Transverse colon (tissue), 3 donors: Measurements from ENCODE around the gene ARID3C.

Source experiments
- POLR2A ChIP-seq: fragments of 450-650 bp; IDR thresholded peaks from one replicate; pipeline ENCODE4 v1.6.1; 2016; ENCODE audit warnings: antibody characterized with exemption, mild to moderate bottlenecking, moderate library complexity
- TF ChIP-seq, protein P1 (sequence below), 5 experiments: fragments of 200-600 bp in 3 of 5; fragments of 450-650 bp in 2 of 5; sonication (generic) in 3 of 5; IDR thresholded peaks; 1 replicate in 2 of 5; 2 replicates in 3 of 5; pipeline ENCODE4 v1.5.1; 2016 to 2017; ENCODE audit warnings: antibody characterized with exemption in 5 of 5, inconsistent platforms in 3 of 5, mild to moderate bottlenecking in 2 of 5, moderate library complexity in 1 of 5

DNA sequence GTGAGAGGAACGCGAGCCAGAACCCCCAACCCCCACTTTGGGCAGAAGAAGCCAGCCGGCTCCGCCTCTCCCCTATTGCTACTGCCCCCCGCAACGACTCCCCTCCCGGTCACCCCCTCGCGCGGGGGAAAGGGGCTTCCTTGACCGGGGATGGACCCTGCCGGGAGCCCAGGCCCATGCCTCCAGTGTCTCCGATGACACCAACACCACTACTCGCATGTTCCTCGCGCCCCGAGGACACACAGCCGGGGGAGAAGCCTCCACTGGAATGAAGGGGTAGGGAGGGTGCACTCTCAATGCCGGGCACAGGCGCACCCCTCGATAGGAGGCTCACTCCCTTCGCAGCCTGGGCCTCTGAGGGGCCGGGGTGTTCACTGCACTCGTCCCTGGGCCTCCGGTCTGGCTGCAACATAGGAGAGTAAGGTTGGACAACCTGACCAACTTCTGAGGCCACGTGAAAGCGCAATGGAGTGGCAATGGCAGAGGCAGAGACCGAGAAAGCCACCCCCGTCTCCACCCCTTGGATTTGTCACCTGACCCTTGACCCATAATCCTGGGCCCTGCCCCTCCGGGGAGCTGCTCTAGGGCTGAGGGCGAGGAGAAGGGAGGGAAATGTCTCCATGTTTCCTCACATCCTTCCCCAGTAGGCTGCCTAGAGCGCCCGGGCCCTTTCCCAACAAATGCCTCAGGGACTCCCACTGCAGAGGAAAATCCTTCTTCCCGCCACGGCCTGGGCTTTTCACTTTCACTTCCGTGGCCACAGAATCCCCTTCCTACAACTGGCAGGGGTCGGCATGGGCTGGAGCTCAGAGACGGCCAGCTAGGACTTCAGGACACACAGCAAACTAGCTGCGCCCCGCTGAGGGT is 38.3 kb downstream of the ARID3C start:
- TF ChIP-seq, protein P1, sequence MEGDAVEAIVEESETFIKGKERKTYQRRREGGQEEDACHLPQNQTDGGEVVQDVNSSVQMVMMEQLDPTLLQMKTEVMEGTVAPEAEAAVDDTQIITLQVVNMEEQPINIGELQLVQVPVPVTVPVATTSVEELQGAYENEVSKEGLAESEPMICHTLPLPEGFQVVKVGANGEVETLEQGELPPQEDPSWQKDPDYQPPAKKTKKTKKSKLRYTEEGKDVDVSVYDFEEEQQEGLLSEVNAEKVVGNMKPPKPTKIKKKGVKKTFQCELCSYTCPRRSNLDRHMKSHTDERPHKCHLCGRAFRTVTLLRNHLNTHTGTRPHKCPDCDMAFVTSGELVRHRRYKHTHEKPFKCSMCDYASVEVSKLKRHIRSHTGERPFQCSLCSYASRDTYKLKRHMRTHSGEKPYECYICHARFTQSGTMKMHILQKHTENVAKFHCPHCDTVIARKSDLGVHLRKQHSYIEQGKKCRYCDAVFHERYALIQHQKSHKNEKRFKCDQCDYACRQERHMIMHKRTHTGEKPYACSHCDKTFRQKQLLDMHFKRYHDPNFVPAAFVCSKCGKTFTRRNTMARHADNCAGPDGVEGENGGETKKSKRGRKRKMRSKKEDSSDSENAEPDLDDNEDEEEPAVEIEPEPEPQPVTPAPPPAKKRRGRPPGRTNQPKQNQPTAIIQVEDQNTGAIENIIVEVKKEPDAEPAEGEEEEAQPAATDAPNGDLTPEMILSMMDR (IDR thresholded peaks at IDR 0.05): no peak
- TF ChIP-seq POLR2A: no peak
